NCI-H2227 (cell line): Measurements from ENCODE around the gene KLRF1.
"Not testable (repeated sequence)": the region's sequence is repeated elsewhere in the genome, so short reads cannot be mapped to it uniquely, and the experiment has no call there.

Experiments
- DNase-seq: peaks from one replicate; lab custom pipeline; 2025; ENCODE audit not compliant: unreplicated experiment; lab: John Stamatoyannopoulos, UW

KLRF1 gene

GRCh38 chr12:9869307-9870161 is 42.3 kb downstream of the KLRF1 start, which contains the start of gene CLEC2B:
Gene CLEC2B (minus strand): TSS chr12:9869354.
- DNase-seq: no peak

GRCh38 chr12:9870286-9870866 is 43.1 kb downstream of the KLRF1 start:
- no peak for DNase-seq

GRCh38 chr12:9872162-9872561 is 44.9 kb downstream of the KLRF1 start:
- no peak for DNase-seq

- DNase-seq: no peak
Observed at GRCh38 chr12:9872742-9873141, 45.5 kb downstream of the KLRF1 start.

GRCh38 chr12:9876120-9876519 is 48.8 kb downstream of the KLRF1 start:
- DNase-seq: not testable (repeated sequence)

- DNase-seq: no peak
Observed at GRCh38 chr12:9880532-9881078, 53.3 kb downstream of the KLRF1 start.

- DNase-seq: no peak
Observed at GRCh38 chr12:9881246-9881645, 54.0 kb downstream of the KLRF1 start, which contains the start of gene KLRF2. Gene KLRF2 (plus strand): TSS chr12:9881489. CDS start chr12:9881596, 107 bp downstream.

- DNase-seq: no peak
Observed at GRCh38 chr12:9881988-9882387, 54.7 kb downstream of the KLRF1 start.

- no peak for DNase-seq
Observed at GRCh38 chr12:9883175-9883574, 55.9 kb downstream of the KLRF1 start.

- no peak for DNase-seq
Observed at GRCh38 chr12:9888665-9889273, 61.5 kb downstream of the KLRF1 start.
